HepG2 (cell line): ENCODE data around the gene ZNF30. TPM values are rescaled to one million over a fixed set of nuclear protein-coding genes. Genes with fewer than 3 reads are reported as not detected.
A peak's percentile ranks its signal among the peaks of the same experiment; 100 is the strongest.

Source experiments
- DPF2 ChIP-seq: sonication (generic); formaldehyde crosslinking; IDR thresholded peaks from 2 replicates; pipeline ENCODE4 v1.4.0; 2020; ENCODE audit warnings: mild to moderate bottlenecking, low read depth, missing genetic modification reagents, borderline replicate concordance
- ETV5 ChIP-seq: IDR thresholded peaks from 2 replicates; pipeline ENCODE4 v1.6.1; 2018; ENCODE audit warnings: missing biosample characterization, missing genetic modification reagents, inconsistent platforms, borderline replicate concordance
- FOXC1 ChIP-seq: sonication (generic); formaldehyde crosslinking; IDR thresholded peaks from 2 replicates; pipeline ENCODE4 v1.8.0; 2022; ENCODE audit warnings: mild to moderate bottlenecking, missing genetic modification reagents, borderline replicate concordance
- GTF3A ChIP-seq: sonication (generic); formaldehyde crosslinking; conservative IDR thresholded peaks from 2 replicates; pipeline ENCODE4 v1.4.0; 2020; ENCODE audit warnings: mild to moderate bottlenecking, missing genetic modification reagents
- HNF4A ChIP-seq: sonication (generic); formaldehyde crosslinking; IDR thresholded peaks from 2 replicates; pipeline ENCODE4 v1.4.0; 2020; ENCODE audit warnings: missing genetic modification reagents
- HNRNPH1 ChIP-seq: fragments of 200-400 bp; formaldehyde crosslinking; optimal IDR thresholded peaks from 2 replicates; pipeline ENCODE3; 2017; ENCODE audit warnings: mild to moderate bottlenecking, low read depth, low read length
- HNRNPLL ChIP-seq: fragments of 200-400 bp; formaldehyde crosslinking; IDR thresholded peaks from 2 replicates; pipeline ENCODE4 v1.6.1; 2017; ENCODE audit warnings: mild to moderate bottlenecking, low read depth, low read length; ENCODE audit not compliant: poor library complexity, severe bottlenecking
- KDM5A ChIP-seq: fragments of 200-600 bp; sonication (generic); IDR thresholded peaks from 2 replicates; pipeline ENCODE4 v1.7.0; 2018; ENCODE audit warnings: antibody characterized with exemption, mild to moderate bottlenecking, low read length, borderline replicate concordance
- MAFK ChIP-seq, 2 experiments: IDR thresholded peaks in 1 of 2; conservative IDR thresholded peaks in 1 of 2; 2 replicates each; pipeline ENCODE4 v1.6.1; 2011; ENCODE audit warnings: improper control_type of control experiment in 2 of 2, low read length in 2 of 2
- PRMT3 ChIP-seq: sonication (generic); formaldehyde crosslinking; IDR thresholded peaks from 2 replicates; pipeline ENCODE4 v1.8.1; 2022; ENCODE audit warnings: low read depth, mild to moderate bottlenecking, moderate library complexity, missing genetic modification reagents, borderline replicate concordance
- RAD51 ChIP-seq: fragments of 450-650 bp; IDR thresholded peaks from 2 replicates; pipeline ENCODE4 v1.6.1; 2016; ENCODE audit warnings: borderline replicate concordance
- SP5 ChIP-seq: IDR thresholded peaks from 2 replicates; pipeline ENCODE4 v1.6.1; 2016; ENCODE audit warnings: low read depth, borderline replicate concordance
- XRCC5 ChIP-seq: fragments of 200-400 bp; formaldehyde crosslinking; optimal IDR thresholded peaks from 2 replicates; pipeline ENCODE3; 2017; ENCODE audit warnings: mild to moderate bottlenecking, low read length
- ZNF30 ChIP-seq: sonication (generic); formaldehyde crosslinking; IDR thresholded peaks from 2 replicates; pipeline ENCODE4 v1.5.0; 2020; ENCODE audit warnings: mild to moderate bottlenecking, missing genetic modification reagents
- ZNF672 ChIP-seq: sonication (generic); formaldehyde crosslinking; IDR thresholded peaks from 2 replicates; pipeline ENCODE4 v1.8.1; 2022; ENCODE audit warnings: missing genetic modification reagents
- ZSCAN9 ChIP-seq: IDR thresholded peaks from 2 replicates; pipeline ENCODE4 v1.6.1; 2016; ENCODE audit warnings: borderline replicate concordance
- polyA plus RNA-seq, 8 experiments: library from polyadenylated mRNA; depleted of rRNA in 3 of 8; stranded (reverse) in 7 of 8; unstranded in 1 of 8; fragments of >200 nt; fragmentation: Illumina TruSeq in 4 of 8; extraction: Trizol in 4 of 8; gene quantifications; 2 replicates each; pipeline versions ENCODE4 v1.2.1 to v1.2.3, GENCODE V29; 2011 to 2016; ENCODE audit warnings: low read depth in 4 of 8, missing spikeins in 1 of 8, mixed read lengths in 1 of 8; ENCODE audit not compliant: insufficient read depth in 1 of 8
- total RNA-seq, 5 experiments: library from RNA; depleted of rRNA; stranded (reverse); fragments of >200 nt; fragmentation: Illumina TruSeq; extraction: Trizol; gene quantifications; 2 replicates each; pipeline ENCODE4 v1.2.3, GENCODE V29; 2016; ENCODE audit warnings: low read depth in 1 of 5
- TF ChIP-seq, protein P1 (sequence below): sonication (generic); formaldehyde crosslinking; IDR thresholded peaks from 2 replicates; pipeline ENCODE4 v1.4.0; 2020; ENCODE audit warnings: missing genetic modification reagents, mild to moderate bottlenecking, borderline replicate concordance
- TF ChIP-seq, protein P2 (sequence below): sonication (generic); formaldehyde crosslinking; IDR thresholded peaks from 2 replicates; pipeline ENCODE4 v1.5.0; 2020; ENCODE audit warnings: missing genetic modification reagents
- TF ChIP-seq, protein P3 (sequence below): IDR thresholded peaks from 2 replicates; pipeline ENCODE4 v1.6.1; 2016; ENCODE audit warnings: low read depth, missing genetic modification reagents, missing compliant biosample characterization
- TF ChIP-seq, protein P4 (sequence below): sonication (generic); formaldehyde crosslinking; IDR thresholded peaks from 2 replicates; pipeline ENCODE4 v1.5.0; 2020; ENCODE audit warnings: missing genetic modification reagents, mild to moderate bottlenecking, borderline replicate concordance

The ZNF30 gene
- total and polyA plus RNA-seq, 2 of the 13 experiments (the other 11 are each of a cell fraction or from before 2014, with no cell fraction given): 2.3 to 4.4 TPM

DNA sequence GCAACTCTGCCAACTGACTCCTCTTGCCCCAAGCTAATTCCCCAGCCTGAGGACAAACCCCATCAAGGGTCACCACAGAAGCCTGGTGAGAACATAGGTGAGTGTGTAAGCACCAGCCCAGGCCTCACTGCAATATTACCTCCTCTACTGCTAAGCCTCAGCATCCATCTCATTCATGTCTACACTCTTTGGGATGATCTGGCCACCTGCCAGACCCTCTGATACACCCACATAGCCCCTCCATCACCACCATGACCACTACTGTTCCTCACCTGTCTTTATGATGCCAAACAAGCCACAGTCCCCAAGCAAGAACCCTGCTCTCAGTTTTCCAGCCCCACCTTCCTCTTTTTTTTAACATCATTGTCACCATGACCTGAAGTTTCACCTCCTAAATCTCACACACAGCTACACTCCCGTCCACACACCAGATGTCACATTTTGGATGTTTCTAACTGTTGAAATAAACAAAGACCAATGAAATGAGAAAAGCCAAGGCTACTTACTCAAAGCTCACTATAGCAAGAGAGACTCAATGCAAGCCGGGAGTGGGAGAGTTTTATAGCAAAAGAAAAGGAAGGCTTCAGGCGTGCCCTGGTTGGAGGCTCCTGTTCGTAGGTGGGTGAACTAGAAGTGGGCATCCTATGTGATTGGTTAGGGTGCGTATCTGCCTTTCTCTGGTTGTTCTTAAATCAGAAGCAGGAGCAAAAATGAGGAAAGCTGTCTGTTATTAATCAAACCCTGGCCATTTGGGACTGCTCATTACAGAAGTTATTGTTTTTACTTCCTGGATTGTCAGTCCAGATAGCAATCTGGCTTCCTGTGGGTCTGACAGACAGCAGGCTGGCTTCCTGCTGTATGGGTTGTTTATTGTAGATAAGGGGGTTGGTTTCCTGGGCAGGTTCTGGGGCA lies 35.3 kb downstream of the ZNF30 start (continued):
- peak; percentile 29; the same call in 1 of the 2 replicates for TF ChIP-seq HNF4A (CRISPR knock-in tag)
- no peak for TF ChIP-seq GTF3A (CRISPR knock-in tag)
- TF ChIP-seq ZSCAN9 (CRISPR knock-in tag): no peak
- no peak for TF ChIP-seq ZNF672 (CRISPR knock-in tag)
- no peak for TF ChIP-seq ZNF30 (CRISPR knock-in tag)
- TF ChIP-seq, protein P1, sequence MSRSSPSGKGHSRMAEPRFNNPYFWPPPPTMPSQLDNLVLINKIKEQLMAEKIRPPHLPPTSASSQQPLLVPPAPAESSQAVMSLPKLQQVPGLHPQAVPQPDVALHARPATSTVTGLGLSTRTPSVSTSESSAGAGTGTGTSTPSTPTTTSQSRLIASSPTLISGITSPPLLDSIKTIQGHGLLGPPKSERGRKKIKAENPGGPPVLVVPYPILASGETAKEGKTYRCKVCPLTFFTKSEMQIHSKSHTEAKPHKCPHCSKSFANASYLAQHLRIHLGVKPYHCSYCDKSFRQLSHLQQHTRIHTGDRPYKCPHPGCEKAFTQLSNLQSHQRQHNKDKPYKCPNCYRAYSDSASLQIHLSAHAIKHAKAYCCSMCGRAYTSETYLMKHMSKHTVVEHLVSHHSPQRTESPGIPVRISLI: peak; percentile 13; the same call in 1 of the 2 replicates
- TF ChIP-seq DPF2: peak; percentile 50; the same call in 1 of the 2 replicates
- no peak for TF ChIP-seq KDM5A
- TF ChIP-seq XRCC5: no peak
- TF ChIP-seq, protein P2, sequence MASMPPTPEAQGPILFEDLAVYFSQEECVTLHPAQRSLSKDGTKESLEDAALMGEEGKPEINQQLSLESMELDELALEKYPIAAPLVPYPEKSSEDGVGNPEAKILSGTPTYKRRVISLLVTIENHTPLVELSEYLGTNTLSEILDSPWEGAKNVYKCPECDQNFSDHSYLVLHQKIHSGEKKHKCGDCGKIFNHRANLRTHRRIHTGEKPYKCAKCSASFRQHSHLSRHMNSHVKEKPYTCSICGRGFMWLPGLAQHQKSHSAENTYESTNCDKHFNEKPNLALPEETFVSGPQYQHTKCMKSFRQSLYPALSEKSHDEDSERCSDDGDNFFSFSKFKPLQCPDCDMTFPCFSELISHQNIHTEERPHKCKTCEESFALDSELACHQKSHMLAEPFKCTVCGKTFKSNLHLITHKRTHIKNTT (CRISPR knock-in tag): no peak
- peak; percentile 98 for TF ChIP-seq ETV5 (CRISPR knock-in tag)
- TF ChIP-seq PRMT3 (CRISPR knock-in tag): no peak
- TF ChIP-seq, protein P3, sequence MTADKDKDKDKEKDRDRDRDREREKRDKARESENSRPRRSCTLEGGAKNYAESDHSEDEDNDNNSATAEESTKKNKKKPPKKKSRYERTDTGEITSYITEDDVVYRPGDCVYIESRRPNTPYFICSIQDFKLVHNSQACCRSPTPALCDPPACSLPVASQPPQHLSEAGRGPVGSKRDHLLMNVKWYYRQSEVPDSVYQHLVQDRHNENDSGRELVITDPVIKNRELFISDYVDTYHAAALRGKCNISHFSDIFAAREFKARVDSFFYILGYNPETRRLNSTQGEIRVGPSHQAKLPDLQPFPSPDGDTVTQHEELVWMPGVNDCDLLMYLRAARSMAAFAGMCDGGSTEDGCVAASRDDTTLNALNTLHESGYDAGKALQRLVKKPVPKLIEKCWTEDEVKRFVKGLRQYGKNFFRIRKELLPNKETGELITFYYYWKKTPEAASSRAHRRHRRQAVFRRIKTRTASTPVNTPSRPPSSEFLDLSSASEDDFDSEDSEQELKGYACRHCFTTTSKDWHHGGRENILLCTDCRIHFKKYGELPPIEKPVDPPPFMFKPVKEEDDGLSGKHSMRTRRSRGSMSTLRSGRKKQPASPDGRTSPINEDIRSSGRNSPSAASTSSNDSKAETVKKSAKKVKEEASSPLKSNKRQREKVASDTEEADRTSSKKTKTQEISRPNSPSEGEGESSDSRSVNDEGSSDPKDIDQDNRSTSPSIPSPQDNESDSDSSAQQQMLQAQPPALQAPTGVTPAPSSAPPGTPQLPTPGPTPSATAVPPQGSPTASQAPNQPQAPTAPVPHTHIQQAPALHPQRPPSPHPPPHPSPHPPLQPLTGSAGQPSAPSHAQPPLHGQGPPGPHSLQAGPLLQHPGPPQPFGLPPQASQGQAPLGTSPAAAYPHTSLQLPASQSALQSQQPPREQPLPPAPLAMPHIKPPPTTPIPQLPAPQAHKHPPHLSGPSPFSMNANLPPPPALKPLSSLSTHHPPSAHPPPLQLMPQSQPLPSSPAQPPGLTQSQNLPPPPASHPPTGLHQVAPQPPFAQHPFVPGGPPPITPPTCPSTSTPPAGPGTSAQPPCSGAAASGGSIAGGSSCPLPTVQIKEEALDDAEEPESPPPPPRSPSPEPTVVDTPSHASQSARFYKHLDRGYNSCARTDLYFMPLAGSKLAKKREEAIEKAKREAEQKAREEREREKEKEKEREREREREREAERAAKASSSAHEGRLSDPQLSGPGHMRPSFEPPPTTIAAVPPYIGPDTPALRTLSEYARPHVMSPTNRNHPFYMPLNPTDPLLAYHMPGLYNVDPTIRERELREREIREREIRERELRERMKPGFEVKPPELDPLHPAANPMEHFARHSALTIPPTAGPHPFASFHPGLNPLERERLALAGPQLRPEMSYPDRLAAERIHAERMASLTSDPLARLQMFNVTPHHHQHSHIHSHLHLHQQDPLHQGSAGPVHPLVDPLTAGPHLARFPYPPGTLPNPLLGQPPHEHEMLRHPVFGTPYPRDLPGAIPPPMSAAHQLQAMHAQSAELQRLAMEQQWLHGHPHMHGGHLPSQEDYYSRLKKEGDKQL (CRISPR knock-in tag): 0 out of 2 replicates have a peak, but pooled peaks have one; percentile 26
- TF ChIP-seq, protein P4, sequence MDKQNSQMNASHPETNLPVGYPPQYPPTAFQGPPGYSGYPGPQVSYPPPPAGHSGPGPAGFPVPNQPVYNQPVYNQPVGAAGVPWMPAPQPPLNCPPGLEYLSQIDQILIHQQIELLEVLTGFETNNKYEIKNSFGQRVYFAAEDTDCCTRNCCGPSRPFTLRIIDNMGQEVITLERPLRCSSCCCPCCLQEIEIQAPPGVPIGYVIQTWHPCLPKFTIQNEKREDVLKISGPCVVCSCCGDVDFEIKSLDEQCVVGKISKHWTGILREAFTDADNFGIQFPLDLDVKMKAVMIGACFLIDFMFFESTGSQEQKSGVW (CRISPR knock-in tag): no peak
- no peak for TF ChIP-seq HNRNPH1
- no peak for TF ChIP-seq RAD51
- no peak for TF ChIP-seq MAFK (conservative IDR thresholded peaks at IDR 0.05 in 1 of 2, IDR thresholded peaks at IDR 0.05 in 1 of 2; ENCODE audit: low read length in 2 of 2)
- TF ChIP-seq HNRNPLL: no peak
- peak; percentile 37; the same call in 1 of the 2 replicates for TF ChIP-seq SP5
- TF ChIP-seq FOXC1 (CRISPR knock-in tag): no peak
